ENCODE data around the gene BCL2L12.
A peak's percentile ranks its signal among the peaks of the same experiment; 100 is the strongest.

BCL2L12 gene

DNA sequence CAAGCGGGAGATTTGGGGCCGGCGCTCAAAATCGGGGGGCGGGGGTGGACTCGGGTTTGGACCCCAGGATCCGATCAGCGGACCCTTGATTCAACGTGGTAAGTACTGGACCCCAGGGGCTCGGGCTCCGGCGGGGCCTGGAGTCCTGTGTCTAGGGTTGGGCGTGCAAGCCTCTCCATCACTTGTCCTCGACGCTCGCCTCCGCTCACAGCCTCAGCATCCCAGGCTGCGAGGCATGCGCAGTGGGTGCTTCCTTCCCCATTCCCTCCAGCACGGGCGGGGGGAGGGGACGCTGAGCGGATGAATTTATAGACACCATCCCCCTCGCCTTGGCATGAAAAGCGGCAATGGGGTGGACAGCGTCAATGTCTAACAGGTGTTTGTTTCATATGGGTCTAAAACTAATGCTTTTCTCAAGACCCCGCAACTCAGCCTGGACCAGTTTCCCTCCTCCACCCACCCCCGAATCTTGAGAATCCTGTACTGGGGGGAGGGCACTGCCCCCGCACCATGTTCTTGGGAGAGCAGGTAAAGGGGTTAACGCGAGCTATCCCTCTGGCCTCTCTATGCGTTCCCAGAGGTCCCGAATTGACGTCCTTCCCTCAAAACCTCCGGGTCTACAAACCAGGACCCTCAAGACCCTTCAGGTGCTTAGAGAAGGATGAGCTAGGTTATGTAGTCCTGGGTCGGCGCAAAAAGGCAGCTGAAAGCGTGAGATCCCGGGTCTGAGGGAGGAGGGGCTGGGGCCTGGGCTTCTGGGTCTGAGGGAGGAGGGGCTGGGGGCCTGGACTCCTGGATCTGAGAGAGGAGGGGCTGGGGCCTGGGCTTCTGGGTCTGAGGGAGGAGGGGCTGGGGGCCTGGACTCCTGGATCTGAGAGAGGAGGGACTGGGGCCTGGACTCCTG lies 25.8 kb downstream of the BCL2L12 start:
- no peak overlapping the region for H3K27ac ChIP-seq
- no peaks in the 10 kb centered on the region for H3K27me3 ChIP-seq (replicated peaks)
- in situ Hi-C loops (cut with HindIII; ENCODE audit: low pct_ligation_motif_present, low sequenced_read_pairs), result no loop called here
- peak overlapping the region; percentile 52 for H3K4me3 ChIP-seq (ENCODE audit: low read depth, low read length)
- TF ChIP-seq, protein P1, sequence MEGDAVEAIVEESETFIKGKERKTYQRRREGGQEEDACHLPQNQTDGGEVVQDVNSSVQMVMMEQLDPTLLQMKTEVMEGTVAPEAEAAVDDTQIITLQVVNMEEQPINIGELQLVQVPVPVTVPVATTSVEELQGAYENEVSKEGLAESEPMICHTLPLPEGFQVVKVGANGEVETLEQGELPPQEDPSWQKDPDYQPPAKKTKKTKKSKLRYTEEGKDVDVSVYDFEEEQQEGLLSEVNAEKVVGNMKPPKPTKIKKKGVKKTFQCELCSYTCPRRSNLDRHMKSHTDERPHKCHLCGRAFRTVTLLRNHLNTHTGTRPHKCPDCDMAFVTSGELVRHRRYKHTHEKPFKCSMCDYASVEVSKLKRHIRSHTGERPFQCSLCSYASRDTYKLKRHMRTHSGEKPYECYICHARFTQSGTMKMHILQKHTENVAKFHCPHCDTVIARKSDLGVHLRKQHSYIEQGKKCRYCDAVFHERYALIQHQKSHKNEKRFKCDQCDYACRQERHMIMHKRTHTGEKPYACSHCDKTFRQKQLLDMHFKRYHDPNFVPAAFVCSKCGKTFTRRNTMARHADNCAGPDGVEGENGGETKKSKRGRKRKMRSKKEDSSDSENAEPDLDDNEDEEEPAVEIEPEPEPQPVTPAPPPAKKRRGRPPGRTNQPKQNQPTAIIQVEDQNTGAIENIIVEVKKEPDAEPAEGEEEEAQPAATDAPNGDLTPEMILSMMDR (IDR thresholded peaks at IDR 0.05; ENCODE audit: low read depth, low read length, missing control alignments), result no peak
- no peaks in the 10 kb centered on the region for H3K36me3 ChIP-seq (replicated peaks)
- DNase-seq, result peak; percentile 61

GRCh38 chr19:49692147-49692506 lies 26.4 kb downstream of the BCL2L12 start:
- Histone ChIP-seq H3K27me3 (replicated peaks) (no peaks in the 10 kb centered on the region), H3K27ac (no peak overlapping the region), H3K36me3 (replicated peaks) (no peaks in the 10 kb centered on the region), H3K4me3 (ENCODE audit: low read depth, low read length) (peak overlapping the region; percentile 52)
- TF ChIP-seq, protein P1 (IDR thresholded peaks at IDR 0.05; ENCODE audit: low read depth, low read length, missing control alignments), result no peak
- in situ Hi-C loops (cut with HindIII; ENCODE audit: low pct_ligation_motif_present, low sequenced_read_pairs), result no loop called here
- no peak for DNase-seq

GRCh38 chr19:49696115-49696514 lies 30.4 kb downstream of the BCL2L12 start:
- in situ Hi-C loops (cut with HindIII; ENCODE audit: low pct_ligation_motif_present, low sequenced_read_pairs), result no loop called here

GRCh38 chr19:49696865-49697264 lies 31.1 kb downstream of the BCL2L12 start:
- in situ Hi-C loops (cut with HindIII; ENCODE audit: low pct_ligation_motif_present, low sequenced_read_pairs), result no loop called here
- Histone ChIP-seq H3K27ac (no peak overlapping the region), H3K27me3 (replicated peaks) (no peaks in the 10 kb centered on the region), H3K4me3 (ENCODE audit: low read depth, low read length) (no peak overlapping the region), H3K36me3 (replicated peaks) (no peaks in the 10 kb centered on the region)
- TF ChIP-seq, protein P1 (IDR thresholded peaks at IDR 0.05; ENCODE audit: low read depth, low read length, missing control alignments), result no peak
- no peak for DNase-seq

More at GRCh38 chr19:49696115-49696514, 30.4 kb downstream of the BCL2L12 start:
- TF ChIP-seq, protein P1 (IDR thresholded peaks at IDR 0.05; ENCODE audit: low read depth, low read length, missing control alignments), result no peak
- no peaks in the 10 kb centered on the region for H3K27me3 ChIP-seq (replicated peaks)
- no peak overlapping the region for H3K4me3 ChIP-seq (ENCODE audit: low read depth, low read length)
- no peak for DNase-seq
- H3K36me3 ChIP-seq (replicated peaks), result no peaks in the 10 kb centered on the region
- no peak overlapping the region for H3K27ac ChIP-seq

DNA sequence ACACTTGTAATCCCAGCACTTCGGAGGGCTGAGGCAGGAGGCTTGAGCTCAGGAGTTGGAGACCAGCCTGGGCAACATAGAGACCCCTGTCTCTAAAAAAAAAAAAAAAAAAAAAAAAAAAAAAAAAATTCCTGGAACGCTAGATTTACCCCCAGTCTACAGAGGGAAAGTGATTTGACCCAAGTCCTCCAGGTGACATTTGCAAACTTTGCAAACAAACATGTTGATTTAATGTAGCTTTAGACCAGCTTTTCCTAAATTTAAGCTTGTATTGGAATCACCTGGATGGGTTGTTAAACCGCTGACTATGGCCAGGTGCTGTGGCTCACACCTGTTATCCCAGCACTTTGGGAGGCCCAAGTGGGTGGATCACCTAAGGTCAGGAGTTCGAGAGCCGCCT lies 33.6 kb downstream of the BCL2L12 start:
- in situ Hi-C loops (cut with HindIII; ENCODE audit: low pct_ligation_motif_present, low sequenced_read_pairs), result no loop called here
- no peak for DNase-seq

More for the DNA sequence above, 33.6 kb downstream of the BCL2L12 start:
- Histone ChIP-seq H3K27ac (no peak overlapping the region), H3K27me3 (replicated peaks) (no peaks in the 10 kb centered on the region), H3K36me3 (replicated peaks) (no peaks in the 10 kb centered on the region), H3K4me3 (ENCODE audit: low read depth, low read length) (no peak overlapping the region)
- TF ChIP-seq, protein P1 (IDR thresholded peaks at IDR 0.05; ENCODE audit: low read depth, low read length, missing control alignments), result no peak

Data from brain microvascular endothelial cell (primary cell).